Ramos (cell line): ENCODE measurements around the gene CDHR1.

Experiments
- in situ Hi-C: fragments of 300-500 bp; cut with MboI; formaldehyde crosslinking; loops from one replicate; pipeline ENCODE4 v1.14.3; 2022; ENCODE audit warnings: low sequenced_read_pairs; ENCODE audit not compliant: unreplicated experiment

Gene CDHR1

DNA sequence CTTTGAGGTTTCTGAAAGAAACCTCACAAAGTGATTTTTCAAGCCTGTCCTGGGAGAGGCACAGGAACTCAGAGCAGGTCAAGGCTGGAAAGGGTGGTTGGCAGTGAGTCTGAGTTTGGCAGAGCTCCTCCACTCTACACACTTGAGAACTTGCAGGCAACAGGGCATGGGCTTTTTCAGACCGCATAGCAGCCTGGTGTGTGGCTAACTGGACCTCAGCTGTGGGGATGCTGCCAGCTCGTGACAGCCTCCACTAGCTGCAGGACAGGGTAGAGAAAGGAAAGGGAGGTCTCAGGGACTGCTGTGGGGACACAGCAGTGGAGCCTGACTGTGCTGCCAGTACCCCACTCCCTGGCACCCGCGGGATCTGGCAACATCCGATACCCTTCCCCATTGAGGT, 2.6 kb downstream of the CDHR1 start:
- in situ Hi-C loops: no loop called here

DNA sequence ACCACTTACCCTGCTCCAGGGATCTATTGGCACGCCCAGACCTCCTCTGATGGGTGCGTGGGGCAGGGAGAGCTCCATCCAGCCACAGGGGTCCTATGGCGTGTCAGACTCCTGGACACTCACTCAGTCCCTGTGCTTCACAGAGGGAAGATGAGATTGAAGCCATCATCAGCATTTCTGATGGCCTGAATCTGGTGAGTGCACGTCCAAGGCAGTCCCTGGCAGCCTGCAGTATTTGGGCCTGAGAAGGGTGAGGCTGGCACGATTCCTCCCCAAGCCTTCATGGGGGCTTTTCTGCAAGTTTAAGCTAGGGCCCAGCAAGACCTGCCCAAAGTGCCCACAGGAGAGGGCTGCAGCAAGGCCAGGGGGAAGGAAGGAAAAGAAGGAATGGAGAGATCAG, 3.3 kb downstream of the CDHR1 start:
- in situ Hi-C loops: no loop called here

GRCh38 chr10:84198206-84198915, 4.0 kb downstream of the CDHR1 start:
- in situ Hi-C loops: no loop called here

- in situ Hi-C loops: no loop called here
Observed at GRCh38 chr10:84200537-84201243, 6.4 kb downstream of the CDHR1 start.

- in situ Hi-C loops: no loop called here
Observed at GRCh38 chr10:84201244-84201606, 6.9 kb downstream of the CDHR1 start.

- in situ Hi-C loops: no loop called here
Observed at GRCh38 chr10:84201682-84202081, 7.3 kb downstream of the CDHR1 start.

GRCh38 chr10:84202349-84202748, 8.0 kb downstream of the CDHR1 start:
- in situ Hi-C loops: no loop called here

DNA sequence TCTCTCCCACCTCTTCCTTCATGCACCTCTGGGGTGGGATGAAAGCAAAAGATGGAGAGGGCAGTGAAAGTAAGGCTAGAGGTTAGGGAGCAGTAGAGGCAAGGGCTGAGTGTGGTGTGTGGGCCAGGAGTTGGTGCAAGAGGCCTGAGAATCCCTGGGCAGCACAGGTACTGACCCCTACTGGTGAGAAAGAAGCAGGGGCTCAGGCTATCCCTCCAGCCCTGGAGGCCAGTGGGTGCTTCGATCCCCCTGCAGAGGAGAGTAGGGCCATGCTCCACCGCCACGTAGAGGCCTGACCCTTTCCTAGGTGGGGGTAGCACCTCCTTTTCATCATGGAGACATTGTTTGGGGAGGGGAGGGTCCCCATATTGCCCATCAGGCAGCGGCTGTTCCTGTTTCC, 9.8 kb downstream of the CDHR1 start:
- in situ Hi-C loops: no loop called here

DNA sequence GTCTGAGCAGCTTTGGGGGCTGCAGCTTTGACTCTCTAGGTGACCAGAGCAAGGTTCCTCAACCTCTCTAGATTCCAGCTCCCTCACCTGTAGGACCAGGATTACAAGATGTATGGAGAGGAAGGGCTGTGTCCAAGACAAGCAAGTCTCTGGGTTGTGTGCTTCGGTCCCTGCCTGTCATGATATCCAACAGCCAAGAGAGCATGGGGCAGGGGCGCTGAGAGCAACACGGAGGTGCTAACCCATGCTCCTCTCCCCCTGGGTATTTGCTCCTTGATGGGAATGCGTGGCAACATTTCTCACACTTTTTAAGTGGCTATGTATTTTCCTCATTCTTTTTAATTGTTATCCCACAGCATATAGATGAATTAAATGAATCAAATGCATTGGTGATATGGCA, 10.3 kb downstream of the CDHR1 start:
- in situ Hi-C loops: loop anchor here (5.0 kb wide), 1 partner anchor 57 kb away; no protein-coding TSS in a partner anchor

GRCh38 chr10:84205049-84205852, 10.9 kb downstream of the CDHR1 start:
- in situ Hi-C loops: loop anchor here (5.0 kb wide), 1 partner anchor 58 kb away; no protein-coding TSS in a partner anchor

GRCh38 chr10:84205853-84206525, 11.7 kb downstream of the CDHR1 start:
- in situ Hi-C loops: loop anchor here (5.0 kb wide), 1 partner anchor 59 kb away; no protein-coding TSS in a partner anchor

- in situ Hi-C loops: loop anchor here (5.0 kb wide), 1 partner anchor 61 kb away; no protein-coding TSS in a partner anchor
Observed at GRCh38 chr10:84208023-84208422, 13.7 kb downstream of the CDHR1 start.

DNA sequence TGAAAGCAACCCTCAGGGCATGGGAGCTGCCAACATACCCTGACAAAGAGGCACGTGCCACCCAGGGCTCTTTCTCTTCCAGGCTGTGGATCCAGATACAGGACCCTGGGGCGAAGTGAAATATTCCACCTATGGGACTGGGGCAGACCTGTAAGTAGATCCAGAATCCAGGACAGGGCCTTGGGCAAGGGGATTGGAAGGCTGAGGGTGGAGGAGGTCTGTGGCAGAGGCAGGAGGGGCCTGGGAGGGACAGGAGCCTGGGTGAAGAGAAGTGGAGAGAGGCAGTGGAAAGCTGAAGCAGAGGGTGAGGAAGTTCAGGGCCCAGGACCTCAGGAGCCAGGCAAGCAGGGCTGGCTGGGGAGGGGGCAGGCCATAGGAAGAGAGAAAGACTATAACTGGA, 17.2 kb downstream of the CDHR1 start:
- in situ Hi-C loops: no loop called here

DNA sequence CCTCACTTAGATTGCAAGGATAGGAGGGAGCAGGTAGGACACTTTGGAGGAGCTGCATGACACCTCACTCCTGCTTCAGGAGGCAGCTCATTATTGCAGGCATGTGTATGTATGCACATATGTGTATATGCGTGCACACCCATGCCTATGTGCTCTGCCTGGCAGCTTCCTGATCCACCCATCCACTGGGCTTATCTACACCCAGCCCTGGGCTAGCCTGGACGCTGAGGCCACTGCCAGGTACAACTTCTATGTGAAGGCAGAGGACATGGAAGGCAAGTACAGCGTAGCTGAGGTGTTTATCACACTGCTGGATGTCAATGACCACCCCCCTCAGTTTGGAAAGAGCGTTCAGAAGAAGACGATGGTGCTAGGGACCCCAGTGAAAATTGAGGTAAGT, 17.7 kb downstream of the CDHR1 start:
- in situ Hi-C loops: no loop called here

DNA sequence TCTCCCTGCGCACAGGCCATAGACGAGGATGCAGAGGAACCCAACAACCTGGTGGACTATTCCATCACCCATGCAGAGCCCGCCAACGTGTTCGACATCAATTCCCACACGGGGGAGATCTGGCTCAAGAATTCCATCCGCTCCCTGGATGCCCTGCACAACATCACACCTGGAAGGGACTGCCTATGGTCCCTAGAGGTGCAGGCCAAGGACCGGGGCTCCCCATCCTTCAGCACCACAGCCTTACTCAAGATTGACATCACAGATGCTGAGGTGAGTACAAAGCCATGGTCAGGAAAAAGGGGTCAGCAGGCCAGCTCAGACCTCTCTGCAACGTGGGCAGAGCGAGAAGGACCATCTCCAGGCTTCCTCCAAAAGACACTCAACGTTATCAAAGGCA, 18.7 kb downstream of the CDHR1 start:
- in situ Hi-C loops: no loop called here

DNA sequence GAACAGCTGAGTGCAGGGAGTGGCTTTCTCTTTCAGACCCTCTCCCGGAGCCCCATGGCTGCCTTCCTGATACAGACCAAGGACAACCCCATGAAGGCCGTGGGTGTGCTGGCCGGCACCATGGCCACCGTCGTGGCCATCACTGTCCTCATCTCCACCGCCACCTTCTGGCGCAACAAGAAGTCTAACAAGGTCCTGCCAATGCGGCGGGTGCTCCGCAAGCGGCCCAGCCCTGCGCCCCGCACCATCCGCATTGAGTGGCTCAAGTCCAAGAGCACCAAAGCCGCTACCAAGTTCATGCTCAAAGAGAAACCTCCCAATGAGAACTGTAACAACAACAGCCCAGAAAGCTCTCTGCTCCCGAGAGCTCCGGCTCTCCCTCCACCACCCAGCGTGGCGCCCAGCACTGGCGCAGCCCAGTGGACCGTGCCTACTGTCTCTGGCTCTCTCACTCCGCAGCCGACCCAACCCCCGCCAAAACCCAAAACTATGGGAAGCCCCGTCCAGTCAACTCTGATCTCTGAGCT, 19.8 kb downstream of the CDHR1 start:
- in situ Hi-C loops: no loop called here

- in situ Hi-C loops: no loop called here
Observed at GRCh38 chr10:84214612-84215235, 20.4 kb downstream of the CDHR1 start.

DNA sequence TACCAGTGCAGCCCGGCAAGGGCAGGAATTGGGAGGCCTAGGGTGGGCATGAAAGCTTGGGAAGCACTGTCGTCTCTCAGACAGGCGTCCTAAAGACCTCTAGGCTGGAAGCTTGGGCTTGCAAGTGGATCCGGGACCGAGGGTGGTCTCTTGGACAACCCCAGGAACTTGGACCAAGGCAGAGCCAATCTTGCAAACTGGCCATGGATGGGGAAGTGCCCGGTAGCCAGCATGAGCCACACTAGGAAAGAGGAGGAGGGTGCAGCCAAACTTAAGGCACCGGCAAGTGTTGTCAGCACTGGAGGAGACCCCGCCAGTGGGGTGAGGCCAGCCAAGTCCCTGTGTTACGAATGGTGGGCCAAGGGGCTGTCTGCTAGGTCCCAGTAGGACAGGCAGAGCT, 22.5 kb downstream of the CDHR1 start:
- in situ Hi-C loops: no loop called here

DNA sequence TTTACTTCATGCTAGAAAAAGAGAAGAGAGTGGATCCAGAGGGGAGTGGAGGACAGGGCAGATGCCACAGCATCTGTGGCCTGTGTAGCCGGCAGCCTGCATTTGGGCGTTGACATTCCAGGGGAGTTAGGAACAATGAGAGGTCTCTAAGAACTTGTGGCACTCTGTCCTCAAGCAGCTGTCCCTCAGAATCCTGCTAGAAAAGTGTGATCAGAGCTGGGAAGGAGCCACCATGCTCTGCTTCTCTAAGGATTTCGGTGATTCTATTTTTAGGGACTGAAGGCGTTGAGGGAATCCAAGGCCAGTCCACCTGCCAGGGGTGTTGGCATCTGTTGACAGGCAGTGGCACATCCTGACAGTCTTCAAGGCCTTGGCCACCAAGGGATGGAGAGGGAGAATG, 23.4 kb downstream of the CDHR1 start:
- in situ Hi-C loops: no loop called here

- in situ Hi-C loops: no loop called here
Observed at GRCh38 chr10:84221916-84222315, 27.6 kb downstream of the CDHR1 start.
